Cardiac fibroblast (primary cell): Measurements from ENCODE around the gene PHYH.
"Not testable (repeated sequence)": the region's sequence is repeated elsewhere in the genome, so short reads cannot be mapped to it uniquely, and the experiment has no call there.

Experiments
- DNase-seq, 2 donors: peaks; one replicate each; pipeline versions ENCODE4 v3.0.0 to v3.0.0-alpha.2; 2010; ENCODE audit warnings: low read depth in 2 of 2
- H3K4me3 ChIP-seq, 2 donors: replicated peaks in 1 of 2; 1 replicate in 1 of 2; 2 replicates in 1 of 2; pipeline ENCODE4 v1.5.1; 2011; ENCODE audit warnings: low read depth in 2 of 2, low read length in 2 of 2, mild to moderate bottlenecking in 2 of 2, moderate library complexity in 1 of 2
- TF ChIP-seq, protein P1 (sequence below): IDR thresholded peaks from one replicate; pipeline ENCODE4 v1.5.1; 2011; ENCODE audit warnings: low read depth, mild to moderate bottlenecking, low read length, inconsistent platforms

PHYH gene

GRCh38 chr10:13241613-13242012, 58.3 kb downstream of the PHYH start:
- no peak for DNase-seq
- TF ChIP-seq, protein P1, sequence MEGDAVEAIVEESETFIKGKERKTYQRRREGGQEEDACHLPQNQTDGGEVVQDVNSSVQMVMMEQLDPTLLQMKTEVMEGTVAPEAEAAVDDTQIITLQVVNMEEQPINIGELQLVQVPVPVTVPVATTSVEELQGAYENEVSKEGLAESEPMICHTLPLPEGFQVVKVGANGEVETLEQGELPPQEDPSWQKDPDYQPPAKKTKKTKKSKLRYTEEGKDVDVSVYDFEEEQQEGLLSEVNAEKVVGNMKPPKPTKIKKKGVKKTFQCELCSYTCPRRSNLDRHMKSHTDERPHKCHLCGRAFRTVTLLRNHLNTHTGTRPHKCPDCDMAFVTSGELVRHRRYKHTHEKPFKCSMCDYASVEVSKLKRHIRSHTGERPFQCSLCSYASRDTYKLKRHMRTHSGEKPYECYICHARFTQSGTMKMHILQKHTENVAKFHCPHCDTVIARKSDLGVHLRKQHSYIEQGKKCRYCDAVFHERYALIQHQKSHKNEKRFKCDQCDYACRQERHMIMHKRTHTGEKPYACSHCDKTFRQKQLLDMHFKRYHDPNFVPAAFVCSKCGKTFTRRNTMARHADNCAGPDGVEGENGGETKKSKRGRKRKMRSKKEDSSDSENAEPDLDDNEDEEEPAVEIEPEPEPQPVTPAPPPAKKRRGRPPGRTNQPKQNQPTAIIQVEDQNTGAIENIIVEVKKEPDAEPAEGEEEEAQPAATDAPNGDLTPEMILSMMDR = no peak

DNA sequence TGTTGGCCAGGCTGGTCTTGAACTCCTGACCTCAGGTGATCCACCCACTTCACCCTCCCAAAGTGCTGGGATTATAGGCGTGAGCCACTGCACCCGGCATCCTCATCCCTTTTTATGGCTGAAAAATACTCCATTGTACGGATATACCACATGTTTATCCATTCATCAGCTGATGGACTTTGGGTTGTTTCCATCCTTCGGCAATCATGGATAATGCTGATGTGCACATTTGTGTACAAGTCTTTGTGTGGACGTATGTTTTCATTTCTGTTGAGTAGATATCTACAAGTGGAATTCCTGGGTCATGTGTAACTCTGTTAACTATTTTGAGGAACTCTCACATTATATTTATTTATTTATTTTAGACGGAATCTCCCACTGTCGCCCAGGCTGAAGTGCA, 59.9 kb downstream of the PHYH start:
- TF ChIP-seq, protein P1 = no peak
- DNase-seq = no peak
- H3K4me3 ChIP-seq = no peak overlapping the region

More at GRCh38 chr10:13241613-13242012, 58.3 kb downstream of the PHYH start:
- H3K4me3 ChIP-seq = no peak overlapping the region

DNA sequence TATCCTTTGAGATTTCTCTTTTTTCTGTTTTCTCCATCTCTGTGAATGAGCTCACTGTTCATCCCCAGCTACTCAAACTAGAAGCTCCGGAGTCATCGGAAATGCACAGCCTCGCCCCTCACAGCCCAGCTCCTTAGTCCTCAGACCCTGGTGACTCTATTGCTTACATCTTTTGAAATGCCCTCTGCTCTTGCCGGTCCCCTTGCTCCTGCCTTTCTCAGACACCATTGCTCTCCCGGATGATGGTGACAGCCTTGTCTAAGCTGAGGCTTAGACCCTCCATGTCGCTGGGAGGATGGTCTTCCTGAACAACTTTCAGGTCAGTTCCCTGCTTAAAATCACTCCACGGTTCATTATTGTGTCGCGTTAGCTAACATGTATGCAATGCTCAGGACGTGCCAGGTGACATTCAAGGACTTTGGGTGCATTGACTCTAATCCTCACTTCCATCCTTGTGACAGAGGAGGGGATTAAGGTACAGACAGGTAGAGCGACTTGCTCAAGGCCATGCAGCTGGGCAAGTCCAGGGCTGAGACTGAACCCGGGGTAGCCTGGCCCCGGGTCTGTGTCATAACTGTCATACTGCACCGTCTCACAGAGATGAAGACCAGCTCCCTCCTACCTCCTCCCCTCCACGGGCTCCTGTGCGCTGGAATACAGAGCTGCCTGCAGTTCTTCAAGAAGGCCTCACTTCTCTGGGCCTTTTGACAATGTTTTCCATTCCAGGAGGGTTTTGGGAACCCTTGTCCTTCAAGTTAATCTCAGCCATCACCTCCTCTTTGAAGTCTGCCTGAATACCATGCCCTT, 61.4 kb downstream of the PHYH start:
- TF ChIP-seq, protein P1 = no peak
- no peak for DNase-seq
- H3K4me3 ChIP-seq = no peak overlapping the region

GRCh38 chr10:13236638-13237037, 63.2 kb downstream of the PHYH start:
- no peak overlapping the region for H3K4me3 ChIP-seq
- TF ChIP-seq, protein P1 = no peak
- DNase-seq = no peak

GRCh38 chr10:13234736-13235135, 65.1 kb downstream of the PHYH start:
- H3K4me3 ChIP-seq, DNase-seq: not testable (repeated sequence)

GRCh38 chr10:13234172-13234571, 65.7 kb downstream of the PHYH start, which contains the start of gene UCMA:
Gene UCMA, minus strand, starts transcription at chr10:13234374. Its CDS starts 116 bp downstream, at chr10:13234258.
- TF ChIP-seq, protein P1 = no peak
- DNase-seq = no peak
- H3K4me3 ChIP-seq = no peak within 1 kb of the TSS

DNA sequence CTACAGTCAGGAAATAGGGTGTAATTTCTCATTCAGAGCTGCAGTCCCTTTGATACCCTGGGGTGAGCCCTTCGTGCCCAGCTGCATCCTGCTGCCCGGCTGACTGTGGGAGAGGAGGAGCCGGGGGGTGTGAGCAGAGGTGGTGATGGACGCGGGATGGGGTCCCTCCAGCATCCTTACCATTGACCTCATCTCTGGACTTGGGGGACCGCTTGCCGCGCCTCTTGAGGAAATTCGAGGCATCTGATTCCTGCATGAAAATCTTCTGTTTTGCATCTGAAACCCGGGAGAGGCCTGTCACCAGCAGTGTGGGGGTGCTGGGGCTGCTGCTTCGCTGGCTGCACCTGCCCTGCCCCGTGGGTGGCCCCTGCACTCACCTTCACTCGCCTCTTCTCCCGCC, 66.5 kb downstream of the PHYH start:
- TF ChIP-seq, protein P1 = no peak
- H3K4me3 ChIP-seq = no peak overlapping the region
- DNase-seq = no peak
